NB4 (cell line): ENCODE data around the gene P2RY8.
A peak's percentile ranks its signal among the peaks of the same experiment; 100 is the strongest.

Source experiments
- DNase-seq: peaks from one replicate; pipeline ENCODE4 v3.0.0; 2010; ENCODE audit warnings: low read depth
- H3K4me3 ChIP-seq: one replicate; pipeline ENCODE4 v1.5.1; 2011; ENCODE audit warnings: mild to moderate bottlenecking, low read depth, low read length, moderate library complexity
- MYC ChIP-seq: IDR thresholded peaks from 2 replicates; pipeline ENCODE4 v1.6.1; 2011; ENCODE audit warnings: low read depth, low read length
- POLR2A ChIP-seq: IDR thresholded peaks from 2 replicates; pipeline ENCODE4 v1.6.1; 2011; ENCODE audit warnings: mild to moderate bottlenecking; ENCODE audit not compliant: insufficient read length; ENCODE audit errors: extremely low read depth
- TF ChIP-seq, protein P1 (sequence below): IDR thresholded peaks from 2 replicates; pipeline ENCODE4 v1.6.1; 2011; ENCODE audit warnings: low read depth, low read length
- TF ChIP-seq, protein P2 (sequence below): IDR thresholded peaks from one replicate; pipeline ENCODE4 v1.5.1; 2012; ENCODE audit warnings: low read depth, low read length

P2RY8 gene

DNA sequence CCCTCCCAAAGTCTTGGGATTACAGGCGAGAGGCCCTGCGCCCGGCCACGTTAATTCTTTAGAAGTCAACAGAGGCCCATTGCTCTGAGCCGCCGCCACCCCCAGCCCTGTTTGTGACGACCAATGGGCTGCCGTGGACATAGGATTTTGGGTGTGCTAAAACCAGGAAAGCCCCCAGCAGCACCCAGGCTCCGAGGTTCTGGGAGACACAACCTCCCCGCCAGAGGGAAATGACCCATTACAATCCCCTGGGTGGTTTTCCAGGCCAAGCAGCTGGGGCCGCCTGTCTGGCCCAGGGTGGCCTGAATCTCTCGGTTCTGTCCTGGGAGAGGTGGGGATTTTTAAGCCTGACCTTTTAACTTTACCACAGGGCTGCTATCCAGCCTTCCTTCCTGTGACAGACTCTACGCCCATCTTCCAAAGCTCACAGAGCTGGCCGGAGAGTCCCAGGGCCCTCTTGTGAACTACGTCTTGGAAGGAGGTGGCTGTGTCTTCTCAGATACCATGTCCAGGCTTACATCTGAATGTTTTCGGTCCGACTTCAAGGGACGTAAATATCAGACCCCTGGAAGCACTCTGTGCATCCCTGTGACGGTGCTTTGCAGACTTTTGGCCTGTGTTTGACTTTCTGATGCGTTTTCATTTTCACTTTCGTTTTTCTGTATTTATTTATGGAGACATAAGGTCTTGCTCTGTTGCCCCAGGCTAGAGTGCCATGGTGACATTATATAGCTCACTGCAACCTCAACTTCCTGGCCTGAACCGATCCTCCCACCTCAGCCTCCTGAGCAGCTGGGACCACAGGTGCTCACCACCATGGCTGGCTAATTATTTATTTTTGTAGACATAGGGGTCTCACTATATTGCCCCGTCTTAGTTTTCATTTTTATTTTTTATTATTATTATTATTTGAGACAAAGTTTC, 36.0 kb downstream of the P2RY8 start:
- H3K4me3 ChIP-seq, result no peak overlapping the region
- TF ChIP-seq MYC (no peak), POLR2A (no peak)
- TF ChIP-seq, protein P1, sequence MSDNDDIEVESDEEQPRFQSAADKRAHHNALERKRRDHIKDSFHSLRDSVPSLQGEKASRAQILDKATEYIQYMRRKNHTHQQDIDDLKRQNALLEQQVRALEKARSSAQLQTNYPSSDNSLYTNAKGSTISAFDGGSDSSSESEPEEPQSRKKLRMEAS, result no peak
- TF ChIP-seq, protein P2, sequence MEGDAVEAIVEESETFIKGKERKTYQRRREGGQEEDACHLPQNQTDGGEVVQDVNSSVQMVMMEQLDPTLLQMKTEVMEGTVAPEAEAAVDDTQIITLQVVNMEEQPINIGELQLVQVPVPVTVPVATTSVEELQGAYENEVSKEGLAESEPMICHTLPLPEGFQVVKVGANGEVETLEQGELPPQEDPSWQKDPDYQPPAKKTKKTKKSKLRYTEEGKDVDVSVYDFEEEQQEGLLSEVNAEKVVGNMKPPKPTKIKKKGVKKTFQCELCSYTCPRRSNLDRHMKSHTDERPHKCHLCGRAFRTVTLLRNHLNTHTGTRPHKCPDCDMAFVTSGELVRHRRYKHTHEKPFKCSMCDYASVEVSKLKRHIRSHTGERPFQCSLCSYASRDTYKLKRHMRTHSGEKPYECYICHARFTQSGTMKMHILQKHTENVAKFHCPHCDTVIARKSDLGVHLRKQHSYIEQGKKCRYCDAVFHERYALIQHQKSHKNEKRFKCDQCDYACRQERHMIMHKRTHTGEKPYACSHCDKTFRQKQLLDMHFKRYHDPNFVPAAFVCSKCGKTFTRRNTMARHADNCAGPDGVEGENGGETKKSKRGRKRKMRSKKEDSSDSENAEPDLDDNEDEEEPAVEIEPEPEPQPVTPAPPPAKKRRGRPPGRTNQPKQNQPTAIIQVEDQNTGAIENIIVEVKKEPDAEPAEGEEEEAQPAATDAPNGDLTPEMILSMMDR, result no peak
- DNase-seq, result no peak

DNA sequence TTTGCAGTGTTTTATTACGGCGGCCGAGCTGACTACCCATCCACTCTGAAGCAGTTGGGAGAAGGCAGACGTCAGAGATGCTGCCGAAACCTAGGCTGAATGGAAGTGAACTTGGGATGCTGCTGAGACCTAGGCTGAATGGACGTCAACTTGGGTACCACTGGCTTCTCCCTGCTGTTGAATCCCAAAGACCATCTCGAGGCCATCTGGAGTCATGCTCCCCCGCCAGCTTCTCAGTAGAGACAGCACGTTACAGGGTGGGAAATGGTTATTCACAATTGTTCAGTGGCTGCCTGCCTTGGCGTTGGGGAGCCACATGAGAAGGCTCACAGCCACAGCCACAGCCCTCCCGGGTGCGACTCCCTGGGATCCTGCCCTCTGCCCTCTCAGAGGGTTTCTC, 40.9 kb downstream of the P2RY8 start:
- TF ChIP-seq, protein P1, result no peak
- TF ChIP-seq, protein P2, result no peak
- TF ChIP-seq MYC (no peak), POLR2A (no peak)
- DNase-seq, result no peak
- no peak overlapping the region for H3K4me3 ChIP-seq

DNA sequence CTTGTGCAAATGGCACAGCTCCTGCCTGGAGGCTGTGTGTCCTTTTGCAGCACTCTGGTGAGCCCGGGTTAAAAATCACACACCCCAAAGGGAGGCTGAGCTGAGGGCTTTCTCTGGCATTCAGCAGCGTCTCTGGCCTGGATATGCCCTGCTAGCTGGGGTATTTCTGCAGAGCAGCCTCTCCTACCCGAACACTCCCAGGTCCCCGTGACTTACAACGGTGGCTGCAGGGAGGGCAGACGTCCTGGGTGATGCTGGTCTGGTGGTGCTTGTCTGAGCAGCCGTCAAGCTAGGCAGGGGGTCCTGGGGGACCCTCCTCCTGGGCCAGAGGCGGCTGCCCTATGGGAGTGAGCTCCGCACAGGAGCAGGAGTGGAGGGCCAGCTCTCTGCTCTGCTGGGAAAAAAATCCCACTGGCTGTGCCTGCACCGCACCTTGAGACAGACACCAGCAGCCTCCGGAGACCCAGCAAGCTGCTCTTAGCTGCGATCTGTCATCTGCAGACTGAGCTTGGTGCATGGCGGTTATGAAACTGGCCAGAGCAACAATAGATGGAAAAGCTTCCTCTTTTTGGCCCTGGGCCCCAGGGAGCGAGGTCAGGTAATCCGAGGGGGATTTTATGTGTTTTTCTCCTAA, 43.0 kb downstream of the P2RY8 start:
- peak overlapping the region; percentile 46 for H3K4me3 ChIP-seq
- peak; percentile 92 for DNase-seq
- TF ChIP-seq, protein P1, result no peak
- TF ChIP-seq MYC (no peak), POLR2A (no peak)
- TF ChIP-seq, protein P2, result no peak

DNA sequence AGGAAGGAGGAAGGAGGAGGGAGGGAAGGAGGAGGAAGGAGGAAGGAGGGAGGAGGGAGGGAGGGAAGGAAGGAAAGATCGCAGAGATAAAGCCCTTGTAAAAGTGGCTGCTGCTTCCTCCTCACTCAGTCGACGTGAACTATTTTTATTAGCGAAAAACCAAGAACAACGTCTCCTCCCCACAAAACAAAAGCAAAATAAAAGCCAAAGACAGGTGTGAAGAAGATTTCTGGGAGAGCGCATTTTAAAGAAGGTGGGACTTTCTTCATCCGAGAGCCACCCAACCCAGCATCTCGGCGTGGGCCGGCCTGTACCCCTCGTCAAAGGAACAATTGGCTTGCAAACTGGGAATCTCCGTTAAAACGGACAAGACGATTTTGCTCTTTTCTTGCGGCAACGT, 43.6 kb downstream of the P2RY8 start:
- H3K4me3 ChIP-seq, result peak overlapping the region; percentile 46
- DNase-seq, result no peak
- TF ChIP-seq MYC, result no peak
- TF ChIP-seq, protein P2, result no peak
- no peak for TF ChIP-seq POLR2A
- TF ChIP-seq, protein P1, result no peak

DNA sequence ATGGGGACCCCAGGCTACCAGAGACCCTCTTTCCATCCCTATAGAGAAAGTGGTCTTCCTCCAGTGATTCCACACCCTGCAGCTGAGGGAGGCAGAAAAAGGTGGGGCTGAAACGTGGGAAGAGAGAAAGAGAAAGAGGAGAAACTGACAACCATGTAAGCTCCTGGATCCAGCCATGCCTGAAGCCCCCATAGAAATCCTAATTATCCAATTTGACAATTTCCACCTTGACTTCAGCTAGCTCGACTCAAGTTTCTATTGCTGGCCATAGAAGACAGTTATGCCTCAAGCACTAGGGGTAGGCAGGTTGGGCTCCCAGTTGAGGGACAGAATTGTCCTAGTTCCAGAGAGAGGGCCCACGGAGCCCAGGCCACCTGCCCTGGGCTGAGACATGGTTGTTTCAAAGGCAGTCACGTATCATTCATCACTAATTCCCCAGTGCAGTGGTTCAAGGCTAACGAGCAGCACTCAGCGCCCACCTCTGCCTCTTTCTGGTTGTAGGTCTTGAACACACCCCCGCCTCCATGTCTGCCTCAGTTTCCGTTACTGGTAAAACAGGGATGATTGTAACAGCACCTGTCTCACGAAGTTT, 44.5 kb downstream of the P2RY8 start:
- no peak overlapping the region for H3K4me3 ChIP-seq
- TF ChIP-seq, protein P1, result no peak
- TF ChIP-seq, protein P2, result no peak
- TF ChIP-seq MYC (no peak), POLR2A (no peak)
- DNase-seq, result no peak
